Omental fat pad (tissue), 4 donors: Measurements from ENCODE around the gene ALDH16A1. TPM values are rescaled to one million over a fixed set of nuclear protein-coding genes. Genes with fewer than 3 reads are reported as not detected.

Experiments
- ATAC-seq: fragments of 150-250 bp; one replicate; pipeline ENCODE4 v1.9.1; 2016; ENCODE audit warnings: mild to moderate bottlenecking, moderate library complexity; ENCODE audit not compliant: low FRiP score
- DNase-seq: peaks from one replicate; pipeline ENCODE4 v3.0.0-alpha.2; 2019; ENCODE audit warnings: low spot score
- small RNA-seq: library from RNA; depleted of rRNA; stranded (forward); fragments of <200 nt; gene quantifications from one replicate; pipeline ENCODE3, GENCODE V24; 2016
- total RNA-seq, 4 donors: library from RNA; depleted of rRNA; stranded (reverse); fragments of >200 nt; gene quantifications; one replicate each; pipeline ENCODE4 v1.1.0, GENCODE V29; 2016
- TF ChIP-seq, protein P1 (sequence below), 3 donors: fragments of 450-650 bp; IDR thresholded peaks; one replicate each; pipeline ENCODE4 v1.5.1; 2016 to 2017; ENCODE audit warnings: antibody characterized with exemption in 3 of 3, mild to moderate bottlenecking in 3 of 3, moderate library complexity in 2 of 3

ALDH16A1 gene
- total RNA-seq, 4 donors from 2014 or later, result 20.3 to 48.1 (median 34.6) TPM

DNA sequence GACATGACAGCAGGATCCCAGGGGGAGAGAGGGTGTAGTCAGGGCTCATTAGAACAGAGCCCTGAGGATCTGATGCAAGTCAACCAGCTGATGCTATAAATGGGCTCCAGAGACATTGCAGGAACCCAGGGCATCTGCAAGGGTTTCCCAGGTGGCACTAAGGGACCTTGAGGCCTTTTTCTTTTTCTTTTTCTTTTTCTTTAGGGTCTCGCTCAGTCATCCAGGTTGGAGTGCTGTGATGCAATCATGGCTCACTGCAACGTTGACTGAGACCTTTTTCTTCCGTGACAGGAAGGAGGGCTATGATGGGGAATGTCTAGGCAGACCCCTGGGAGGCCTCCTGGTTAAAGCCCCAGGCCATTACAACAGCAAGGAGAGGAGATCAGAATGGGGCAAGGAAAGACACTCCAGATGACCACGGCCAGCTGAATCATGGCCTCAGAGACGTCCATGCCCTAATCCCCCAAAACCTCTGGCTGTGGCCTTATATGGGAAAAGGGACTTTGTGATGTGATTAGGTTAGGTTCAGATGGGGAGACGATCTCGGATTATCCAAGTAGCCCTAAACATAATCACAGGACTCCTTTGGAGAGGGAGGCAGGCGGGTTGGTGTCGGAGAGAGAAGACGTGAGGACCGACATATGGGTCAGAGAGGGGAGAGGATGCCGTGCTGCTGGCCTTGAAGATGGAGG is 54.9 kb downstream of the ALDH16A1 start:
- ATAC-seq (no peak), DNase-seq (no peak)
- TF ChIP-seq, protein P1, sequence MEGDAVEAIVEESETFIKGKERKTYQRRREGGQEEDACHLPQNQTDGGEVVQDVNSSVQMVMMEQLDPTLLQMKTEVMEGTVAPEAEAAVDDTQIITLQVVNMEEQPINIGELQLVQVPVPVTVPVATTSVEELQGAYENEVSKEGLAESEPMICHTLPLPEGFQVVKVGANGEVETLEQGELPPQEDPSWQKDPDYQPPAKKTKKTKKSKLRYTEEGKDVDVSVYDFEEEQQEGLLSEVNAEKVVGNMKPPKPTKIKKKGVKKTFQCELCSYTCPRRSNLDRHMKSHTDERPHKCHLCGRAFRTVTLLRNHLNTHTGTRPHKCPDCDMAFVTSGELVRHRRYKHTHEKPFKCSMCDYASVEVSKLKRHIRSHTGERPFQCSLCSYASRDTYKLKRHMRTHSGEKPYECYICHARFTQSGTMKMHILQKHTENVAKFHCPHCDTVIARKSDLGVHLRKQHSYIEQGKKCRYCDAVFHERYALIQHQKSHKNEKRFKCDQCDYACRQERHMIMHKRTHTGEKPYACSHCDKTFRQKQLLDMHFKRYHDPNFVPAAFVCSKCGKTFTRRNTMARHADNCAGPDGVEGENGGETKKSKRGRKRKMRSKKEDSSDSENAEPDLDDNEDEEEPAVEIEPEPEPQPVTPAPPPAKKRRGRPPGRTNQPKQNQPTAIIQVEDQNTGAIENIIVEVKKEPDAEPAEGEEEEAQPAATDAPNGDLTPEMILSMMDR (IDR thresholded peaks at IDR 0.05), result no peak

DNA sequence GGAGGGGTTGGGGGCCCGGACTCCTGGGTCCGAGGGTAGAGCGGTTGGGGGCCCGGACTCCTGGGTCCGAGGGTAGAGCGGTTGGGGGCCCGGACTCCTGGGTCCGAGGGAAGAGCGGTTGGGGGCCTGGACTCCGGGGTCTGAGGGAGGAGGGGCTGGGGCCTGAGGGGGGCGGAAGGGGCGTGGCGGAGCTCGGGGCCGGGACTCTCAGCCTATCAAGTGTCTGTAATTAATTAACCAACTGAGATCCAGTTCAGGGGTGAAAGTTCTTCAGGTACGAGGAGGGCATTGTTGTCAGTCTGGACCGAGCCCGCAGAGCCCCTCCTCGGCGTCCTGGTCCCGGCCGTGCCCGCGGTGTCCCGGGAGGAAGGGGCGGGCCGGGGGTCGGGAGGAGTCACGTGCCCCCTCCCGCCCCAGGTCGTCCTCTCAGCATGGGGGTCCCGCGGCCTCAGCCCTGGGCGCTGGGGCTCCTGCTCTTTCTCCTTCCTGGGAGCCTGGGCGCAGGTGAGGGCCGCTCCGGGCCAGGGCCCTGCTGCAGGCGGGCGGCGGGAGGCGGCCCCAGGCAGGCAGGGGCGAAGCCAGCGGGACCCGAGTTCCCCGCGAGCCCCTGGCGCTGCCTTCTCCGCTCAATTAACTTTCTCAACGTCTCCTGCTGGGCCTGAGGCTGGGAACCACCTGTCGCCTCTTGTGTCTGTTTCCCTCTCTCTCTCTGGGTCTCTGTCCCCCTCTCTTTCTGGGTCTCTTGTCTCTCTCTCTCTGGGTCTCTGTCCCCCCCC is 60.1 kb downstream of the ALDH16A1 start:
- ATAC-seq (peak; percentile 45), DNase-seq (no peak)
- TF ChIP-seq, protein P1 (IDR thresholded peaks at IDR 0.05), result no peak

DNA sequence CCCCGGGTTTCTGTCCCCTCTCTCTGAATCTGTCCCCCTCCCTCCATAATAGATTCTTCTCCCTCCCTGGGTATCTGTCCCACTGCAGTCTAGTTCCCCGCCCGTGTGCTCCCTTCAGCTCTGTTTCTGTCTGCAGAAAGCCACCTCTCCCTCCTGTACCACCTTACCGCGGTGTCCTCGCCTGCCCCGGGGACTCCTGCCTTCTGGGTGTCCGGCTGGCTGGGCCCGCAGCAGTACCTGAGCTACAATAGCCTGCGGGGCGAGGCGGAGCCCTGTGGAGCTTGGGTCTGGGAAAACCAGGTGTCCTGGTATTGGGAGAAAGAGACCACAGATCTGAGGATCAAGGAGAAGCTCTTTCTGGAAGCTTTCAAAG is 60.7 kb downstream of the ALDH16A1 start:
- DNase-seq (no peak), ATAC-seq (no peak)
- TF ChIP-seq, protein P1 (IDR thresholded peaks at IDR 0.05), result no peak

DNA sequence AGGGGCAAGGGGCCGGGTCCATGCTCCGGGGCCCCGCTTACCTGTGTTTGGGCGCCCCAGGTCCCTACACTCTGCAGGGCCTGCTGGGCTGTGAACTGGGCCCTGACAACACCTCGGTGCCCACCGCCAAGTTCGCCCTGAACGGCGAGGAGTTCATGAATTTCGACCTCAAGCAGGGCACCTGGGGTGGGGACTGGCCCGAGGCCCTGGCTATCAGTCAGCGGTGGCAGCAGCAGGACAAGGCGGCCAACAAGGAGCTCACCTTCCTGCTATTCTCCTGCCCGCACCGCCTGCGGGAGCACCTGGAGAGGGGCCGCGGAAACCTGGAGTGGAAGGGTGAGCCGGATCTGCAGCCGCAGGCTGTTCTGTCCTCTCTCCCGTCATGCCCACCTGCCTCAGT is 61.1 kb downstream of the ALDH16A1 start:
- ATAC-seq (no peak), DNase-seq (no peak)
- TF ChIP-seq, protein P1 (IDR thresholded peaks at IDR 0.05), result no peak

DNA sequence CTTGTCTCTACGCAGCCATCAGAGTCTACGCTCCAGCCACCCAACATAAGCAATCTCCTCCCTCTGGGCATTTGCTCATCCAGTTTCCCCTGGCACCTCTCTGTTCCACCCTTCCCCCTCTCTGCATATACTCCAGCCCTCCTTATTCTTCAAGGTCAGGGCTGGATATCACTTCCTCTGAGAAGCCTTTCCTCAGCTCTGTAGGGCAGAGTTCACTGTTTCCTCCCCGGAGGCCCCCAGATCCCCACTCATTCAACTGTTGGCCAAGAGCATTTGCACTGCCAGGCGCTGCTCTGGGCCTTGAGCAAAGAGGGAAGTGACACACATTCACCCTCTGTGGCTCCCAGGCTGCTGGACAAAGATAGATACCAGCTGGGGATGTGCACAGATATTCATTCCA is 62.7 kb downstream of the ALDH16A1 start:
- TF ChIP-seq, protein P1 (IDR thresholded peaks at IDR 0.05), result no peak
- no peak for DNase-seq
- peak; percentile 39 for ATAC-seq

DNA sequence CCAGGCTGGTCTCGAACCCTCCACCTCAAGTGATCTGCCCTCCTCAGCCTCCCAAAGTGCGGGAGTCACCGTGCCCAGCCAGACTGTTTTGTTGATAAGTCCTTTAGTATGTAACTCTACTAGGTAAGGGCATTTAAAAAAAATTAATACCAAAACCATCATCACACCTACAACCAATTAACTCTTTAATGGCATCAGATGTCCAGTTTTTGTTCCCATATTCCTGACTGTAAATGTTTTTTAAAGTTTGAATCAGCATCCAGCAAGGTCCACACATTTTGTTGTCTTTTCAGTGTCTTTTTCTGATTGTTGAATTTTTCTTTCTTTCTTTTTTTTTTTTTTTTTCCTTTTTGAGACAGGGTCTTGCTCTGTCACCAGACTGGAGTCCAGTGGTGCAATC is 65.0 kb downstream of the ALDH16A1 start:
- ATAC-seq (no peak), DNase-seq (no peak)
- TF ChIP-seq, protein P1 (IDR thresholded peaks at IDR 0.05), result no peak

Small RNA genes within 50 kb of the gene (small RNA-seq; reads per million reads assigned to genes)
- gene COX6CP7 (not detected), gene MIR150 (178 reads per million, percentile 97 among the genes with 10 or more reads in this experiment), gene SNORD32A (not detected), gene SNORD33 (not detected), gene SNORD34 (not detected), gene SNORD35A (not detected), gene SNORD35B (not detected)

Other genes with a start within 250 kb of the ALDH16A1 start
- gene SLC6A16, start 128.0 kb upstream of the ALDH16A1 start, total RNA-seq, result 1 to 10 TPM; 1.0 to 5.7 (median 1.4) TPM
- 10 to 100 TPM; 10.3 to 43.8 (median 21.5) TPM for gene CD37, start 117.8 kb upstream of the ALDH16A1 start, total RNA-seq
- 10 to 100 TPM; 19.9 to 35.0 (median 26.1) TPM for gene TEAD2, start 90.8 kb upstream of the ALDH16A1 start, total RNA-seq
- not detected for gene DKKL1, start 89.3 kb upstream of the ALDH16A1 start, total RNA-seq
- under 1 TPM in 1 of 4 donors, not detected in 3; 0.56 TPM for gene KASH5, start 65.0 kb upstream of the ALDH16A1 start, total RNA-seq
- gene PTH2, start 29.8 kb upstream of the ALDH16A1 start, total RNA-seq, result not detected
- not detected for gene GFY, start 27.8 kb upstream of the ALDH16A1 start, total RNA-seq
- 1 to 10 TPM in 3 of 4 donors, under 1 TPM in 1; 0.48 to 6.3 (median 1.0) TPM for gene SLC17A7, start 11.7 kb upstream of the ALDH16A1 start, total RNA-seq
- gene PIH1D1, start 1.4 kb upstream of the ALDH16A1 start, total RNA-seq, result 10 to 100 TPM; 52.7 to 87.4 (median 75.7) TPM
- 10 to 100 TPM in 1 of 4 donors, 1 to 10 TPM in 3; 2.3 to 11.2 (median 2.6) TPM for gene FLT3LG, start 21.0 kb downstream of the ALDH16A1 start, total RNA-seq
- gene RPL13A, start 34.4 kb downstream of the ALDH16A1 start, total RNA-seq, result 1,000 to 10,000 TPM; 2,551 to 3,862 (median 3,160) TPM
- gene RPS11, start 43.2 kb downstream of the ALDH16A1 start, total RNA-seq, result 1,000 to 10,000 TPM; 3,715 to 4,750 (median 4,286) TPM
- gene FCGRT, start 59.4 kb downstream of the ALDH16A1 start, total RNA-seq, result 100 to 1,000 TPM; 314 to 479 (median 337) TPM
- gene RCN3, start 74.8 kb downstream of the ALDH16A1 start, total RNA-seq, result 10 to 100 TPM; 23.7 to 70.1 (median 26.9) TPM
- gene NOSIP, start 127.3 kb downstream of the ALDH16A1 start, total RNA-seq, result 10 to 100 TPM; 36.9 to 70.8 (median 46.4) TPM
- gene PRRG2, start 128.1 kb downstream of the ALDH16A1 start, total RNA-seq, result 1 to 10 TPM in 2 of 4 donors, under 1 TPM in 1, not detected in 1; 0.79 to 5.2 (median 2.3) TPM
- 10 to 100 TPM in 1 of 4 donors, 1 to 10 TPM in 3; 3.3 to 11.3 (median 4.1) TPM for gene PRR12, start 138.0 kb downstream of the ALDH16A1 start, total RNA-seq
- 10 to 100 TPM; 72.2 to 91.0 (median 76.8) TPM for gene RRAS, start 186.9 kb downstream of the ALDH16A1 start, total RNA-seq
- 10 to 100 TPM in 2 of 4 donors, 1 to 10 TPM in 2; 8.8 to 13.6 (median 11.5) TPM for gene SCAF1, start 189.0 kb downstream of the ALDH16A1 start, total RNA-seq
- 10 to 100 TPM; 32.4 to 62.7 (median 36.4) TPM for gene IRF3, start 212.6 kb downstream of the ALDH16A1 start, total RNA-seq
- gene BCL2L12, start 212.7 kb downstream of the ALDH16A1 start, total RNA-seq, result 1 to 10 TPM; 3.6 to 9.2 (median 5.9) TPM
- gene PRMT1, start 224.0 kb downstream of the ALDH16A1 start, total RNA-seq, result 100 to 1,000 TPM; 150 to 250 (median 170) TPM
- 1 to 10 TPM; 1.2 to 3.4 (median 2.3) TPM for gene ADM5, start 236.4 kb downstream of the ALDH16A1 start, total RNA-seq
- gene CPT1C, start 237.9 kb downstream of the ALDH16A1 start, total RNA-seq, result 1 to 10 TPM; 1.8 to 5.9 (median 4.8) TPM